ENCODE data around the gene MYF5. TPM values are rescaled to one million over a fixed set of nuclear protein-coding genes. Genes with fewer than 3 reads are reported as not detected.

MYF5 gene
- total RNA-seq, 1 experiment from 2014 or later, result not detected

DNA sequence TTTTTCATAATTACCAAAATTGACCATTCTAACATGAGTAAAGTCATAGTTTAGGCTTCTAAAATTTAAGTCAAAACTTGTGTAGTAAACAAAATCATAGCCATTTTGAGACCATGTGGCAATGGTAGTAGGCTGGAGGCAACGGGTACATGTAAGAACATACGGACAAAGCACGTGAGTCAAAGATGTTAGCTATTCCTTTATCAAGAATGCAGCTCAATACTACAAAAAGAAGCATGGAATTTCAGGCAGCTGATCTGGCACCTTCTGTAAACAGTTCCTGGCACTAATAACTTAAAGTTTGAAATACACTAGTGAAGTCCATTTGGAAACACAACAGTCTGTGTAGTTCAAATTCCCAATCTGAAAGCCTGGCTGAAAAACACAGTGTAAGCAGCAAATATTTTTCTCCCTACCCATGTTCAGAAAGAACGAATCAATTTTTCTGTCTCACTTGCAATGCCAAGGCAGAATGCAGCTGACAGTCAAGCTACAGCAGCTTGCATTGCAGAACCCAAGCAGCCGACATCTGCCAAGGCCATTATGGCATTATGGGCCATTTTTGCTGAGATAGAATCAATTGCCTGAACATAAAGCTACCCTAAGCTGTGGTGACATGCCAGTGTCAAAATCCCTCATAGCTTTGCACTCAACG is 29.3 kb downstream of the MYF5 start:
- no peak overlapping the region for H4K8ac ChIP-seq (replicated peaks; ENCODE audit: insufficient read length, low read depth, low read length)
- no peaks in the 10 kb centered on the region for H3K79me1 ChIP-seq (ENCODE audit: insufficient read depth, low read depth, low read length, poor library complexity, severe bottlenecking)
- no peak overlapping the region for H3K27ac ChIP-seq (ENCODE audit: insufficient read length, low read depth, low read length)
- Mint-ChIP-seq H3K4me1 (peaks cover 0 to 2% of the 10 kb centered on the region in 2 experiments; a peak in 1 of 4 replicates), H3K9me3 (no peaks in the 10 kb centered on the region), H3K36me3 (ENCODE audit: insufficient read depth in 1 of 3, low read depth in 3 of 3) (no peaks in the 10 kb centered on the region), H3K27me3 (ENCODE audit: low read depth) (no peaks in the 10 kb centered on the region), H3K27ac (no peak overlapping the region), H3K4me3 (no peak overlapping the region)
- H3K18ac ChIP-seq (ENCODE audit: insufficient read length, low read depth, low read length), result no peak overlapping the region
- H3K56ac ChIP-seq (ENCODE audit: insufficient read length, low read depth, low read length), result no peak overlapping the region
- no peak overlapping the region for H3K14ac ChIP-seq (ENCODE audit: insufficient read depth, low read length)
- no peak overlapping the region for H2BK5ac ChIP-seq (ENCODE audit: insufficient read length, low read length)
- no peaks in the 10 kb centered on the region for H4K20me1 ChIP-seq (ENCODE audit: control insufficient read depth, insufficient read depth, insufficient read length)
- no peaks in the 10 kb centered on the region for H3K9me3 ChIP-seq (ENCODE audit: control insufficient read depth, low read depth, low read length)
- H2AK5ac ChIP-seq (ENCODE audit: insufficient read length, low read length), result no peak overlapping the region
- H2BK15ac ChIP-seq (ENCODE audit: low read depth, low read length), result no peak overlapping the region
- no peaks in the 10 kb centered on the region for H3K23me2 ChIP-seq (ENCODE audit: insufficient read length, low read depth, low read length, poor library complexity, severe bottlenecking)
- H4K91ac ChIP-seq (ENCODE audit: insufficient read length, low read depth, low read length), result no peak overlapping the region
- no peak overlapping the region for H2BK12ac ChIP-seq (ENCODE audit: insufficient read length, low read depth, low read length)
- no peak overlapping the region for H3K9ac ChIP-seq (ENCODE audit: extremely low read depth, insufficient read length, low read length)
- H3K4me2 ChIP-seq (ENCODE audit: insufficient read depth, insufficient read length, low read length), result no peak overlapping the region
- H3K79me2 ChIP-seq (ENCODE audit: insufficient read depth, low read length), result no peaks in the 10 kb centered on the region
- no CpG with 5 or more reads among the region's 6 CpGs for WGBS (ENCODE audit: extremely low coverage, insufficient read length, low lambda C conversion rate)
- H2BK120ac ChIP-seq (ENCODE audit: low read depth, low read length, poor library complexity, severe bottlenecking), result no peak overlapping the region
- H3K4ac ChIP-seq (ENCODE audit: low read depth, low read length), result no peak overlapping the region
- no peak overlapping the region for H3K23ac ChIP-seq (ENCODE audit: insufficient read length, low read depth, low read length)
- TF ChIP-seq CTCF (conservative IDR thresholded peaks at IDR 0.05), result no peak
- H4K5ac ChIP-seq (ENCODE audit: insufficient read length, low read depth, low read length), result no peak overlapping the region
- H3K27me3 ChIP-seq (ENCODE audit: insufficient read depth, low read length), result no peaks in the 10 kb centered on the region
- 0 out of 2 replicates have a peak, but pooled peaks cover 2% of the 10 kb centered on the region for H3K4me1 ChIP-seq (ENCODE audit: insufficient read depth, low read length)
- no peak overlapping the region for H2BK20ac ChIP-seq (ENCODE audit: low read depth, low read length, poor library complexity, severe bottlenecking)
- H2AFZ ChIP-seq (ENCODE audit: low read length), result no peak overlapping the region
- no peak for DNase-seq
- no peak overlapping the region for H3T11ph ChIP-seq (ENCODE audit: low read length)

Data from H9 (cell line).